ENCODE measurements around the gene TGFBR1.
"Not testable (repeated sequence)": the region's sequence is repeated elsewhere in the genome, so short reads cannot be mapped to it uniquely, and the experiment has no call there.

TGFBR1 gene

DNA sequence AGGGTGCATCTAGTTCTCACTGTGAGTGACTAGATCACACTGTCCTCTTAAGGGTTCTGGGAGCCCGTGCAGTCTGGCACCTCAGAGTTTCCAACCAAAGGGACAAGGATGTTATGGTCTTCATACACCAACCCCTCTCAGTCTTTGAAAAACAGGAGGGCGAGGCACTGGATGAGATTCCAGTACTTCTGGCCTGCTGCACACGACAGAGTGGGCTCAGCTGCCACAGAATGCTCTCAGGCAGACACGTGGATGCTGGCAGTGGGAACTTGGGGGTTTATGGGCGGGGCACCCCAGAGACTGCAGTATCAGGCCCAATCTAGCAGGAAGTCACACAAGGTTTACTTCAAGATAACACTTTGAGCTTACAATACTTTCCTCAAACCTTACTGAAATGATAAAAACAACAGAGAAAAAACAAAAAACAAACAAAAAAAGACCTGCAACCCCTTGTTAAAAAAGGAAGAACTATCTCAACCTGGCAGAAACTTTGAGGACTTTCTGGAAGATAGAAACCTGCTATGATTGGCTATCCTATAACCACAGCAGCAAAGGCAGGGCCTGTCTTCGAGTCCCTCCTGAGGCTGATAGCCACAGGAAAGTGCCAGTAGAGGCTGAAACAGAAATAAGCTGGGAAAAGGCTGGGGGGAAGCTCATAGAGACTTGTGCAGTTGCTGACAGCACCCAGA, 28.3 kb upstream of the TGFBR1 start:
- DNase-seq: no peak

DNA sequence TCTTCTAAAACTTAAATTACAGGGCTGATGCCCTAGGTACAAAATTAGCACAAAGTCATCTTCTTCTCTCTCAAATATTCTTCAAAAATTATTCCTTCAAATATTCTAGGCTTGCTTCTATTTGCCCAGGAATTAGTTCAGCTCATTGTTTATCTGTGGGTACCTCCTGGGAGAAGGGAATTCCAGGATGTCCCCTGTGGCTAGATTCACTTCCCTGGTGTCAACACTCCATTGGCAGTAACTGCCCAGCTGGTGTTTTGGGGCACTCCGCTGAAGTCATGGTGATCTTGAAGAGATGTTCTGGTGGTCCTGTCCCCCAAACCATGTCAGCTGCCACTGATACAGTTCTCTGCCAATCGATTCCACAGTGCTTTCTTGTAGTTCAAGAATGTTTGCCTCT, 26.2 kb upstream of the TGFBR1 start:
- DNase-seq: no peak

DNA sequence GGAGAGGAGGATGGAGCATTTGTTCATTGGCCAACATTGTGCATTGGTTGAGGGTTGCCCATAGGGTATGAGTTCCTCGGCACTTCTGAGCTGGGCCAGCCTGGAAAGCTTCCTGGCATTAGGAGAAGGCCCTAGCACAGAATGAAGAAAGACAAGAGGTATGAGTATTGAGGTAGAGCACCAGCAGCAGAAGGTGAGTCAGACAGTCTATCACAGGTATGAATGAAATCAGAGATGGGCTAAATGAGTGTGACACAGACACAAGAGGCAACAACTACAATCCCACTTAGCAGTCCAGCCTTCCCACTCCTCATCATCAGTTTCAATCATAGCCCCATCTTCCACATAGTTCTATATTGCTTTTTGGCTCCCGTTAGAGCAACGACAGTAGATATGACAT, 25.4 kb upstream of the TGFBR1 start:
- DNase-seq: no peak

DNA sequence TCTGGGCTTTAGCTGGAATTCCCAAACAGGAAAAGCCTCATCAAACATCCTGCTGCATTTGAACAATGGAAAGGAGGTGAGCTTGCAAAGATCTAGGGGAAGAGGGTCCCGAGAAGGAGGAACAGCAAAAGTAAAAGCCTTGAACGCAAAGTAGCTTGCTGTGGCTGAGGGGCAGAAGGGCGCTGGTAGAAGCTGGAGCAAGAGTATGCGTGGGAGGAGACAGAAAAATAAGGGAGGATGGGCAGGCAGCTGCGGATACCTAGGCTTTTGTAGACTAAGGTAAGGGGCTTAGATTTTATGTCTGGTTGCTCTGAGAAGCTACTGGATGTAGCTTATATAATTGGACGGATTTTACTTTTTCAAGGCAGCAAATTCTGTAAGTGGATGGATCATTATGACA, 21.9 kb upstream of the TGFBR1 start:
- no peak for DNase-seq

DNA sequence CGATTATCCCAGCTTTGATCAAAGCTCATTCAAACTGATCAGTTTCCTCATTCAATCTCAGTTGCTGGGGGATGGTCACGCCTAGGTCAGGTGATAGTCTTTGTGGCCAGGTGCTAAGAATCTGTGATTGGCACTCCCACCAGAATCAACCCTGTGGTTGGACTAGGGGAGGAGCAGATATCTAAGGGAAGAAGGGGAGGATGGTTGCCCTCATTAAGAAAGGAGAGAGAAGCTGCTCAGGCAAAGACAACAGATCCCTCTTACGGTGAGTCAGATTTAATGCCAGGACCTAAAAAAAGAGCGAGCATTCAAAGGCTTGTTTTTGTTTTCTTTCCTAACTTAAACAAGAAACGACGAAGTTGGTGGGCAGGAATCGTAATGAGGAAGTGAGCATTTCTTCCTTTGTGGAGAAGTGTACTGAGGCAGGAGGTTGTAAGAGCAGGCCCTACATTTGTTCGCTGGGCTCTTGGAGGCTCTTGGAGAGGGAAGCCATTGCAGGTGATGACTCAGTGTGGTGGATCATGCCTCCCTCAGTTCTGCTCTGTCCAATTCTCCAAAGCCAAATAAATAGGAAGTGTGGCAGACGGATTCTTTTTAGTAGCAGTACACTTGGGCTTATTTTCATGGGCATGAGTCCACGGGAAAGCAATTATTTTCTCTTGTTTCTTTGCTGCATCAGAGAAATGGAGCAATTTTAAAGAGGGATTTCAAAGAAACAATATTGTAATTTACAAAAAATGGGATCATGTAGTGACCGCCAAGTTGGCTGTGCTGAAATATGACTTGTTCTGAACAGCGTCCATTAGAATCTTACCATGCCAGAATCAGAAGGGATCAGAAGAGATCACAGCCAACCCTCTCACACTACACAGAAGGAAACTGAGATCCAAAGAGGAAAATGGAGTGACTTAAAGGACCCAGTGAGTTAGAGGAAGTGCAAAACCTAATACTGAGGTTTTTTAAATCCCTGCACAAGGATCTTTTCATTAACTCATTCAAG, 18.7 kb upstream of the TGFBR1 start:
- DNase-seq: no peak

DNA sequence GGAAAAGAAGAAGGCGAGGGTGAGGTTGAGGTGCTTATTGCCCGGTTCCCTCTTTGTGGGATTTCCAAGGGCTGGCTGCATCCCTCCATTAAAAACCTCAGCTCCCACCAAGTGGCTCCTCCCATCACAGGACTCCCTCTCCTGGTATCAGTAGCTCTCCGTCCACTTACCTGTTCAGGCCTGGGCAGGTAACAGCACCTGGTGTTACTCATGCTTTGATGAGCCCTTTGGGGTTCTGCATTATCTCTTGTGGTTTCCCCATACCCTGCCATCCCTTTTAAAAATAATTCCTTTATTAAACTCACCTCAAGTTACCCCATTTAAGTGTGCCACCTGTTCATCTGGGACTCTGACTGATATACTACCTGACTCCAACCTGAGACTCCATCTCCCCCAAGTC, 17.5 kb upstream of the TGFBR1 start:
- no peak for DNase-seq

DNA sequence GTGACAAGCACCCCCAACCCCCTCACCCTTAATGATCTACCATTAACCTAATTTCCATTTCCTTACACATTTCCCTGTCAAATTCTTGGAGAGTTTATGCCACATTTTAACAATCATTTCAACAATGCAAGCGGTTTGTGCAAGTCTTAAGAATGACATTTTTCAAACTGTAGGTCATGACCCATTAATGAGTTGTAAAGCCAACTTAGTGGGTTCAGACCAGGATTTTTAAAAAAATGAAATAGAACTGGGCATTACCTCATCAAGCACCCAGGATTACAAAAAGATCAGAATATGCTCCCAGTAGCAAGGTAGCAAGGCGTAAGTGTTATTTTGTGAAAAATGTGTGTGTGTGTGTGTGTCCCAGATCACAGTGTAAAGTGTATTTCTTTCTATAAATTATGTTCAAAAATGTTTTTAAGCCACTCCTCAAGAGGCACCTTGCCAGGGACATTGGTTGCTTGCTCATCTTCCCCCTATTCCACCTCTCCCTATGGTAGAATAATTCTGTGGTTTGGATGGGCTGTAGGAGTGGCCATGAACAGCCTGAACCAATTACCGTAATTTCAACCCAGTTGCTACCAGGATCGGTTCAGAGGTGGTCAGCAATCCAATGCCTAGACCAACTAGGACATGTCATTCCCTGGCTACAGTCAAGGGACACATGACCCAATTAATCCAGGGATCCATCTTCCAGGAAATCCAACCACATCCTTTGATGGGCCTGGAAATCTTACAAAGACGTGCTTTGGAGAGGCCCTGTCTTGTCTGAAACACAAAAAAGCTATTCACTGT, 14.4 kb upstream of the TGFBR1 start:
- DNase-seq: no peak

DNA sequence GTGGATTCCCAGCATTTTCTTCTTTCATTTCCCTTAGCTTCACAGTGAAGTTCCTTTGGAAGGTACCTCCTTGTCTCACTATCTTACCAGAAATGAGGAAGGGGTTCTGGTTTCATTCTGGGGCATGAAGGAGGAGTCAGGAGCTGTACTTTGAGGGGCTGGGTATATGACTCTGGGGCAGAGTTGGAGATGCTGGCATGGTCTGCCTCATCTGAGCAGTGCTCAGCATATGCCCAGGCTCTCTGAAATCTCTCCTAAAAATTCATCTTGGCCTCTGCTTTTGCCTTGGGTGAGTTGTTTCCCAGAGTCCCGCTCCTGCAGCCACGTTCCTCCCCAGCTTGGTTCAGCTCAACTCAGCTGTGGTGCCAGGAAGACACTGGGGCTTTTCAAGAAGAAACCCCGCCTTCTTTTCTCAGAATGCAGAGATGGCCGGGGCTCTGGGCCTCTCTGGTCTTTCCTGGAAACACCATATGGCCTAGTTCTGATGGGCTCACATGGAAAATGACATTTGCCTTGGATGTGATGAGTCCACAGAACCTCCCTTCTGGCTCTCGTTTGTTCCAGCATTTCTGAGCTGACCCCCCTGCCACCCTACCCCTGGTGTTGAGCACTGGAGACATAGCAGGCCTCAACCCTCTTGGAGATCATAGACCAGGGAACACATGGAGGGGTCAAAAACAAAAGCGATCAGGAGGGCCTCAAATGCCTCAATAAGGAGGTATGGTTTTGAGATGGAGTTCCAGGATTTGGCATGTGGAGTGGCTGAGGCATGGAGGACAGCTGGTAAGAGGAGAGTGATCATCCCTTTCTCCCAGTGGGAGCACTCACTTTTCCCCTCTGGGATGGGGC, 12.0 kb upstream of the TGFBR1 start:
- no peak for DNase-seq

DNA sequence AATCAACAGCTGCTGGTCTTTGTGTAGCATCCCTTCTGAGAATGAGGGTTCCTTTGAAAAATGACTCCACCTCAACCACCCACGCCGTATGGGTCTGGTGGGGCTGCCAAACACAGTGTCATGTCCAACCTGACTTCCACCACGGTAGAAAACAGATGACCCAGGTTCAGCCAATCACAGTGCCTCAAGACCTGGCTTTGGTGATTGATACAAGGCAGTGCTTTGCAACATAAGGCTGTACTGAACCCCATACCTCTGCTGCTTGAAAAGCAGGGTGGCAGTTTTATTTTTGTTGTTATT, 11.5 kb upstream of the TGFBR1 start:
- DNase-seq: no peak

DNA sequence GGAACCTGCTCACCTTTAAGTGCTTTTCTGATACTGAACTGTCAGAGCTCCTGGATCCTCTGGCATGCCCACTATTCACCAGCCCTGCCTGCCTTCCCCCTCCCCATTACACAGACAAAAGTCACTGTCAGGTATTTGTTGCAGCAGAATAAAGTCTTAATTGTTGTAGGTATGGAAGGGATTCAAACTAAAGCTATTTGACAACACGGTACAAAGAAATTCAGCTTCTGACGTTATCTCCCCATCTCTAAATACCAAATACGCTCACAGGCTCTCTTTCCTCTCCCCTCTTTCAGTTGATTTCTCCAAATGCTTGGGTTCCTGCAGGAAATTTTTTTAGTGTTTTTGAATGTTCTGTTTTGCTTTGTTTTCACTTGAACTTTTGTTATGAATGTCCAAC, 9.3 kb upstream of the TGFBR1 start:
- no peak for DNase-seq

DNA sequence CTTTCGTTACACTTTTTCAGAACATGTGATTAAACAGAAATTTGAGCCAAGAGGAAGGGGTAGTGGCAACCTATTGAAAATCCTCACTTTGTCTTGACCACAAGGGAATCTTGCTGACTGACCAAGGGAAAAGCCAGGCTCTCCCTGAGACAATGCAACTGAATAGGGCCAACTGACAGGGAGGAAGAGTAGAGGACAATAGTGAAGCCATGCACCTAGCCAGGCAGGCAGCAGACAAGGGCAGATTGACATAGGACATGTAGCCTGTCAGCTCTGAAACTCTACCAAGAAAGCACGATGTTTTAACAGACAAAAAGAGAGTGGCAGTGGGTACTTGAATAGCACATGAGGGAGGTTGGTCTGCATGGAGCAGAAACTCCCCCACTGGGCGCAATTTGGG, 8.5 kb upstream of the TGFBR1 start:
- no peak for DNase-seq

DNA sequence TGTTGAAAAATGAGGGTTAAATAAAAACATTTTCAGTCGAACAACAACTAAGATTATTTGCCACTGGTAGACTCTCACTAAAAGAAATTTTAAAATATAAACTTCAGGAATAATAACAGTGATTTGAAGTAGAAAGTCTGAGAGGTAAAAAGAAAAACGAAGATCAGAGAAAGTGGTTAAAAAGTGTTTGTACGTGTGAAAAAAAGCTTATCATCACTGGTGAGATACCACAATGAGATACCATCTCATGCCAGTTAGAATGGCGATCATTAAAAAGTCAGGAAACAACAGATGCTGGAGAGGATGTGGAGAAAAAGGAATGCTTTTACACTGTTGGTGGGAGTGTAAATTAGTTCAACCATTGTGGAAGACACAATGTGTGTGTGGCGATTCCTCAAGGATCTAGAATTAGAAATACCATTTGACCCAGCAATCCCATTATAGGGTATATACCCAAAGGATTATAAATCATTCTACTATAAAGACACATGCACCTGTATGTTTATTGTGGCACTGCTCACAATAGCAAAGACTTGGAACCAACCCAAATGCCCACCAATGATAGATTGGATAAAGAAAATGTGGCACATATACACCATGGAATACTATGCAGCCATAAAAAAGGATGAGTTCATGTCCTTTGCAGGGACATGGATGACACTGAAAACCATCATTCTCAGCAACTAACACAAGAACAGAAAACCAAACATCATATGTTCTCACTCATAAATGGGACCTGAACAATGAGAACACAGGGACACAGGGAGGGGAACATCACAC, 4.9 kb upstream of the TGFBR1 start:
- not testable (repeated sequence) for DNase-seq

DNA sequence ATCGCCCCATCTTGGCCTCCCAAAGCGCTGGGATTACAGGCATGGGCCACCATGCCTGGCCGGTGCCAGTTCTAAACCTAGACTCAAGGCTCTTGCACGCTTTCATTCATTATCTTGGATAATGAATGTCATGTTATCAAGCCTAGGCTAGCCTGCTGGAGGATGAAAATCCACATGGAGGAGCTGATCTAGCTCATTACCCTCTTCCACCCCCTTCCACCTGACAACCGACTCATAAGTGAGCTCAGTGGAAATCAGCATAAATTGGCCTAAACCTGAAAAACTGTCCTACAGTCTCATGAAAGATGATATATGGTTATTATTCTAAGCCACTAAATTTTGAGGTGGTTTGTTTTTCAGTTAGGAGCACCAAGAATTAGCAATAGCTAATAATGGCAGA, 3.6 kb upstream of the TGFBR1 start:
- no peak for DNase-seq

DNA sequence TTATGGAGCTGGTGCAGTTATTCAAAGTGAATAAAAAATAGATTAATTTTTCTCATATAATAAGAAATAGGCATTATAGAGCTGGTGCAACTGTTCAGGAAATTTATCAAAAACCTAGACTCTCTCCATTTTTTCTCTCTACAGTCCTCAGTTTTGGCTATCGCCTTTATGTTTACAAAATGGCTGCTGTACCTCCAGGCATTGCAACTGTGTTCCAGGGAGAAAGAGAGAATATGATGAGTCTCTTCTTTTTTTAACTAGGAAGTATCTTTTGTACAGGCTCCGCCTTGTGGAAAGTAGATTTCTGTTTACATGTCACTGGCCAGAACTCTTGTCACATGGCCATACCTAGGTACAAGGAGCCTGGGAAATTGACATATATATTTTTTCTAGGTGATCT, 3.1 kb upstream of the TGFBR1 start:
- no peak for DNase-seq

DNA sequence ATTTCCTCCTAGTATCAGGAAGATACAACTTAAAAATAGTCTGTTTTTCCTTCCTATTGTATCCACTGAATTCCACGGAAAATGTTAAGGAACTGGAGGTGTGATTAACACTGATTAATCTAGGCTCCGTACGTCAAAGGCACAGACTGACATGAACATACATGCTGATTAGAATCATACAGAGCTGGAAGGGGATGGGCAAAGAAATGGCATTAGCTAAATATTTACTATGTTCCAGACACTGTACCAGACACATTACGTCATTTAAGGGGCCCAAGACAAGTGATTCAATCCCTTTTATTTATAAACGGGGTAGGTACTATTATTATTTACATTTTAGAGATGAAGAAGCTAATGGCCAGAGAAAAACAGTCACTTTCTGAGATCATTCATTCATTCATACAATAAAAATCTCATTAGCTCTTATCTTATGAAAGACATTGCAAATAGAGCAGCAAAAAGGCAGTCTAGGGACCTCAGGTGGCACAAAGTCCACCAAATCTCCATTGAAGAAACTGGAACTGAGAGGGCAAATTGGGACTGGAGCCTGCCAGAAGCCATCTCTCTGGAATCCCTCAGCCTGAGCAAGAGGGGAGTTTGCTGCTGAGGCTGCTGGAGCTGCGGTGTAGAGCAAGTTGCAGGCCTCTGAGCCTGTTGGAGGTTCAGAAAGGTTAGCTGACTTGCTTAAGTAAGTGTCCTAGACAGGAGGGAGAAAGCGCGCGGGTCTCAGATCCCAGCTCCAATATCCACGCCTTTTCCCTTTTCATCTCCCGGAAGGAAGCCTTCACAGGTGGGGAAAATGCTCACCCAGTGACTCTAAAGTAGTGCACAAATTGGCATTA, 1.6 kb upstream of the TGFBR1 start:
- DNase-seq: no peak

DNA sequence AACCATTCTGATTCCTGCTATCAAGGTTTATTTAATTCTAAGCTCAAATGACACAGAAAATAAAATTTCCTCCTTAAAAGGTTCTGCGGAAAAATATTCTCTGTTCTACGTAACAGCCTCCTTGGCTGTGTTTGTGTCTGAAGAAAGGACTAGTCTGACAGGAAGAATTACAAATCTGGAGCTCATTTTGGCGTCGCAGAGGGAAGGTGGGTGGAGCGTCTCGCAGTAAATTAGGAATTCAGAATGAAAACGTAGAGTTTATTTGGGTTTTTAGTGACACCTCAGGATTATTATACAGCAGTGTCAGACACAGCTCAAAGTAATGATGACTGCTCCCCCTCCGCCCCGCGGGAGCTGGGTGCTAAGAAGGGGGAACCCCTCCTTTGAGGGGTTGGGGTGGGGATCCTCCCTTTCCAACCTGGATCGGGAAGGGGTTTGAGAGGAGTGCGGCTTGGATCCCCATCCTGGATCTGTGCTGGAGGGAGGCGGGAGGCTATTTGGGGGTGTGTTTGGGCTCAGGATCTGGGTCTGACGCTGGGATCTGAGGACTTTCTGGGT, 933 bp upstream of the TGFBR1 start:
- no peak for DNase-seq

DNA sequence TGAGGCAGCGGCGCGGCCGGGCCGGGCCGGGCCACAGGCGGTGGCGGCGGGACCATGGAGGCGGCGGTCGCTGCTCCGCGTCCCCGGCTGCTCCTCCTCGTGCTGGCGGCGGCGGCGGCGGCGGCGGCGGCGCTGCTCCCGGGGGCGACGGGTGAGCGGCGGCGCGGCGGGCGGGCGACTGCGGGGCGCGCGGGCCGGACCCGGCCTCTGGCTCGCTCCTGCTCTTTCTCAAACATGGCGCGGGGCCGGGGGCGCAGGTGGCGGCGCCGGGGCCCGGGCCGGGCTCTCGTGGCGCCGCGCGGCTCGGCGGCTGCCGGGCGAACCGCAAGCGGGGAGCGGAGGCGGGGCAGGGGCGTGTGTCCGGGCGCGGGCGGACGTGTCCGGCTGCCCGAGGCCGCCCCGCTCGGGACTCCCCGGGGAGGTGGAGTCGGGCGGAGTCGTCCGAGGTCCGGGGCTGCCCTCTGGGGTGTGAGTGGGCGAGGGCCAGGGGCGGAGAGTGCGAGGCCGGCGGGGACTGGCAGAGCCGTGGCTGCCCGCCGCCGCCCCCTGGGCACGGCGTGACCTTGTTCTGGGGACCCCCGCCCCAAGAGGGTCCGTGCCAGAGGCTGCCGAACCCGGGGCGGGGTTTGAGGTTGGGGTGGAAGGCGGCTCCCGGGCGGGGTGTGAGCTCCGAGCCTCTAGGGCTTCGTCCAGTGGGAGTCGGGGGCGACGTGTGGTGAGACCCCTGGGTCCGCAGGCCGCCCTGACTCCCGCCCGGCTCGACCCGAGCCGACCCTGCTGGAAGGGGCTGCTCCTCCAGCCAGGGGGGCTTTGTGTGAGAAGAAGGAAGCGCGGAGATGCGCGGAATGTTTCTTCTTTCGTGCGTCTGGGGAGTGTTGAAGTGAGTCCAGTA, 485 bp downstream of the TGFBR1 start:
- no peak for DNase-seq

DNA sequence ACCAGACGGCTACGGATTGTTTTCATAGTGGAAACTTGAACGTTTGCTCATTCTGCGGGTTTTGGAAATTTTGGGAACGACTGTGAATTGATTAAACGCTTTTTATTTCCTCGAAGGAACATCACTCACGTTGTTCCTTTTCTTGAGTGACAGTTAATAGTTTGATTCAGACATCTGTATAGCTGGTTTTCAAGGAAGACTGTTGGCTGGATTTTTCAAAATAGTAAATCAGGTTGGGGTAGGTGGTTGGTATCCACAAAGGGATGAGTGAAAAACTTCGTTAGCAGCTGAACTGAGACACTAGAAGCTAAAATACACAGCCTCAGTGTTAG, 1.1 kb downstream of the TGFBR1 start:
- DNase-seq: no peak

DNA sequence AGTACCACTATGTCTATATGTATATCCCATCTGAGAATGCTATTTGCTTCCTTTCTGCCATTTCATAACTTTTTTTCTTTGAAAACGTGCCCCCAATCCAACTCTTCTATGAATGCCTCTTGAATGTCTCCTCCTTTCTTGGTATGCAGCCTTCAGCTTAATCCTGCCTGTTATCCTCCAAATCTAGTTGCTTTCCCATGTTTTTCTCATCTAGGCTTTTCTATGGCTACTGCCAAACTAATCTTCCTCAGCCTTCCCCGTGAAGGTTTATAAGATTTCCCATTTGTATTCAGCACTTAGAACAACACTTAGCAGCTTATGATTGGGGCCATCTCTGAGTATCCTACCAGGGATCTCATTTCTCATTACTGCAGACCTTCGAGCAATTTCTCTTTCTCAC, 2.5 kb downstream of the TGFBR1 start:
- no peak for DNase-seq

DNA sequence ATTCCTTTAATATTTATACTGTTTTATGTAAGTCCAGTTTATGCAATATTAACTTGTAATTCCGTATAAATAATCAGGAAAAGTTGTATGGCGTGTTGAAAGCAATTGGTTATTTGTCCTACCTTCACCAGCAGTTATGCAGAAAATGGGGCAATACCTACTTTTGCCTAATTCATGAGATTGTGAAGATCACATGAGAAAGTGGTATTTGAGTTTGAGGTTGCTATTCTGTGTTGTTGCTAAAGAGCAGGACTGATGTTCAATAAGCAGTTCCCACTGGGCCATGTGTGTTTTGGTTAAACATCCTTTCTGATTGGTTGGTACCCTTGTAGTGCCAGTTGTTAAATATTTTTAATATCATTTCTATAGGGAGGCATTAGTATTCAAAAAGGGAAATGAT, 3.2 kb downstream of the TGFBR1 start:
- DNase-seq: no peak
